ENCODE measurements around the gene HNRNPA2B1. TPM values are rescaled to one million over a fixed set of nuclear protein-coding genes. Genes with fewer than 3 reads are reported as not detected.
"Not testable (repeated sequence)": the region's sequence is repeated elsewhere in the genome, so short reads cannot be mapped to it uniquely, and the experiment has no call there.

Gene HNRNPA2B1
- total RNA-seq, 1 donor from 2014 or later = 685 TPM

GRCh38 chr7:26195182-26195581 lies 5.4 kb downstream of the HNRNPA2B1 start:
- H3K27me3 Mint-ChIP-seq (ENCODE audit: unreplicated experiment) = peaks cover 16% of the 10 kb centered on the region
- no peak for TF ChIP-seq CTCF (IDR thresholded peaks at IDR 0.05; ENCODE audit: partially characterized antibody, unreplicated experiment)
- H3K4me3 Mint-ChIP-seq (ENCODE audit: unreplicated experiment) = peak overlapping the region; percentile 18
- peaks cover 17% of the 10 kb centered on the region for H3K9me3 Mint-ChIP-seq (ENCODE audit: unreplicated experiment)
- H3K36me3 Mint-ChIP-seq (ENCODE audit: unreplicated experiment) = peaks cover 15% of the 10 kb centered on the region
- H3K27ac Mint-ChIP-seq (ENCODE audit: unreplicated experiment) = no peak overlapping the region
- H3K4me1 Mint-ChIP-seq (ENCODE audit: low read depth, unreplicated experiment) = peaks cover 20% of the 10 kb centered on the region
- no peak for DNase-seq

- H3K4me1 Mint-ChIP-seq (ENCODE audit: low read depth, unreplicated experiment) = peaks cover 20% of the 10 kb centered on the region
- H3K27ac Mint-ChIP-seq (ENCODE audit: unreplicated experiment); H3K4me3 Mint-ChIP-seq (ENCODE audit: unreplicated experiment); DNase-seq: not testable (repeated sequence)
- peaks cover 13% of the 10 kb centered on the region for H3K36me3 Mint-ChIP-seq (ENCODE audit: unreplicated experiment)
- peaks cover 15% of the 10 kb centered on the region for H3K9me3 Mint-ChIP-seq (ENCODE audit: unreplicated experiment)
- H3K27me3 Mint-ChIP-seq (ENCODE audit: unreplicated experiment) = peaks cover 12% of the 10 kb centered on the region
Observed at GRCh38 chr7:26194764-26195163, 5.8 kb downstream of the HNRNPA2B1 start.

GRCh38 chr7:26193432-26194207 lies 6.9 kb downstream of the HNRNPA2B1 start:
- Mint-ChIP-seq H3K4me1 (ENCODE audit: low read depth, unreplicated experiment) (peaks cover 22% of the 10 kb centered on the region), H3K9me3 (ENCODE audit: unreplicated experiment) (peaks cover 3% of the 10 kb centered on the region), H3K27me3 (ENCODE audit: unreplicated experiment) (peaks cover 2% of the 10 kb centered on the region), H3K36me3 (ENCODE audit: unreplicated experiment) (peaks cover 5% of the 10 kb centered on the region), H3K27ac (ENCODE audit: unreplicated experiment) (no peak overlapping the region), H3K4me3 (ENCODE audit: unreplicated experiment) (peak overlapping the region; percentile 25)
- no peak for TF ChIP-seq CTCF (IDR thresholded peaks at IDR 0.05; ENCODE audit: partially characterized antibody, unreplicated experiment)
- DNase-seq = no peak

GRCh38 chr7:26192485-26193087 lies 8.0 kb downstream of the HNRNPA2B1 start:
- TF ChIP-seq CTCF (IDR thresholded peaks at IDR 0.05; ENCODE audit: partially characterized antibody, unreplicated experiment) = no peak
- Mint-ChIP-seq H3K9me3 (ENCODE audit: unreplicated experiment) (peaks cover 2% of the 10 kb centered on the region), H3K27ac (ENCODE audit: unreplicated experiment) (no peak overlapping the region), H3K4me1 (ENCODE audit: low read depth, unreplicated experiment) (peaks cover 21% of the 10 kb centered on the region), H3K4me3 (ENCODE audit: unreplicated experiment) (peak overlapping the region; percentile 52), H3K27me3 (ENCODE audit: unreplicated experiment) (peaks cover 2% of the 10 kb centered on the region), H3K36me3 (ENCODE audit: unreplicated experiment) (peaks cover 5% of the 10 kb centered on the region)
- DNase-seq = no peak

- Mint-ChIP-seq H3K4me1 (ENCODE audit: low read depth, unreplicated experiment) (peaks cover 19% of the 10 kb centered on the region), H3K27ac (ENCODE audit: unreplicated experiment) (peak overlapping the region; percentile 59)
Observed at GRCh38 chr7:26191974-26192479, 8.5 kb downstream of the HNRNPA2B1 start.

More at GRCh38 chr7:26191974-26192479, 8.5 kb downstream of the HNRNPA2B1 start:
- Mint-ChIP-seq H3K9me3 (ENCODE audit: unreplicated experiment) (peaks cover 4% of the 10 kb centered on the region), H3K36me3 (ENCODE audit: unreplicated experiment) (peaks cover 5% of the 10 kb centered on the region), H3K27me3 (ENCODE audit: unreplicated experiment) (peaks cover 4% of the 10 kb centered on the region), H3K4me3 (ENCODE audit: unreplicated experiment) (peak overlapping the region; percentile 52)
- no peak for DNase-seq
- TF ChIP-seq CTCF (IDR thresholded peaks at IDR 0.05; ENCODE audit: partially characterized antibody, unreplicated experiment) = no peak

Measured in glutamatergic neuron (in vitro differentiated cells).